Measurements from ENCODE around the gene ZNF526. TPM values are rescaled to one million over a fixed set of nuclear protein-coding genes. Genes with fewer than 3 reads are reported as not detected.

The ZNF526 gene
- total RNA-seq, 1 experiment from 2014 or later, result 5.1 TPM

- no peaks in the 10 kb centered on the region for H4K20me1 ChIP-seq (ENCODE audit: low read length)
Observed at GRCh38 chr19:42274065-42274682, 54.1 kb downstream of the ZNF526 start.

GRCh38 chr19:42275103-42275502 is 55.0 kb downstream of the ZNF526 start:
- BruUV-seq (replicated peaks), result no TSS peak
- no peak overlapping the region for H3K4me2 ChIP-seq (ENCODE audit: low read length)
- no peak overlapping the region for H3K4me3 ChIP-seq (ENCODE audit: low read length)
- peaks cover 19% of the 10 kb centered on the region for H3K79me2 ChIP-seq (ENCODE audit: low read length)
- no peaks in the 10 kb centered on the region for H4K20me1 ChIP-seq (ENCODE audit: low read length)
- intact Hi-C loops (cut with micrococcal nuclease), result no loop called here
- H3K4me1 ChIP-seq (ENCODE audit: insufficient read depth, low read length), result peaks cover 12% of the 10 kb centered on the region
- H3F3A ChIP-seq (ENCODE audit: low read length, unreplicated experiment), result no peaks in the 10 kb centered on the region
- no peaks in the 10 kb centered on the region for H3K9me3 ChIP-seq (ENCODE audit: low read length)
- TF ChIP-seq CTCF (conservative IDR thresholded peaks at IDR 0.05; ENCODE audit: low read depth, low read length) (no peak), EZH2phosphoT487 (IDR thresholded peaks at IDR 0.05; ENCODE audit: borderline replicate concordance, low read length) (no peak), EZH2 (IDR thresholded peaks at IDR 0.05; ENCODE audit: low read length, unreplicated experiment) (no peak)
- H2AFZ ChIP-seq (ENCODE audit: low read length), result no peak overlapping the region
- DNase-seq (no peak), ATAC-seq (no peak)
- ChIA-PET CTCF (no interaction called here), POLR2A (ENCODE audit: unreplicated experiment) (no interaction called here)
- H3K9ac ChIP-seq (ENCODE audit: low read length), result no peak overlapping the region
- H3K9me2 ChIP-seq (replicated peaks; ENCODE audit: low read length), result no peaks in the 10 kb centered on the region
- H3K36me3 ChIP-seq (ENCODE audit: low read depth, low read length), result no peaks in the 10 kb centered on the region
- H3K27me3 ChIP-seq (ENCODE audit: low read length), result no peaks in the 10 kb centered on the region
- no peak overlapping the region for H3K27ac ChIP-seq (ENCODE audit: low read length)

More at GRCh38 chr19:42274065-42274682, 54.1 kb downstream of the ZNF526 start:
- Histone ChIP-seq H2AFZ (ENCODE audit: low read length) (no peak overlapping the region), H3K27ac (ENCODE audit: low read length) (no peak overlapping the region), H3K4me2 (ENCODE audit: low read length) (no peak overlapping the region), H3K27me3 (ENCODE audit: low read length) (no peaks in the 10 kb centered on the region), H3F3A (ENCODE audit: low read length, unreplicated experiment) (no peaks in the 10 kb centered on the region), H3K9me3 (ENCODE audit: low read length) (no peaks in the 10 kb centered on the region), H3K9ac (ENCODE audit: low read length) (no peak overlapping the region), H3K4me1 (ENCODE audit: insufficient read depth, low read length) (peaks cover 17% of the 10 kb centered on the region), H3K36me3 (ENCODE audit: low read depth, low read length) (no peaks in the 10 kb centered on the region), H3K79me2 (ENCODE audit: low read length) (peaks cover 26% of the 10 kb centered on the region), H3K4me3 (ENCODE audit: low read length) (no peak overlapping the region), H3K9me2 (replicated peaks; ENCODE audit: low read length) (no peaks in the 10 kb centered on the region)
- CTCF ChIA-PET, result no interaction called here
- POLR2A ChIA-PET (ENCODE audit: unreplicated experiment), result no interaction called here
- no peak for ATAC-seq
- no TSS peak for BruUV-seq (replicated peaks)
- intact Hi-C loops (cut with micrococcal nuclease), result no loop called here
- TF ChIP-seq CTCF (conservative IDR thresholded peaks at IDR 0.05; ENCODE audit: low read depth, low read length) (no peak), EZH2 (IDR thresholded peaks at IDR 0.05; ENCODE audit: low read length, unreplicated experiment) (no peak), EZH2phosphoT487 (IDR thresholded peaks at IDR 0.05; ENCODE audit: borderline replicate concordance, low read length) (no peak)
- no peak for DNase-seq

GRCh38 chr19:42275517-42275916 is 55.4 kb downstream of the ZNF526 start:
- H3K79me2 ChIP-seq (ENCODE audit: low read length), result peaks cover 15% of the 10 kb centered on the region
- no peaks in the 10 kb centered on the region for H3K27me3 ChIP-seq (ENCODE audit: low read length)
- TF ChIP-seq EZH2 (IDR thresholded peaks at IDR 0.05; ENCODE audit: low read length, unreplicated experiment), result no peak
- no peak for TF ChIP-seq CTCF (conservative IDR thresholded peaks at IDR 0.05; ENCODE audit: low read depth, low read length)
- TF ChIP-seq EZH2phosphoT487 (IDR thresholded peaks at IDR 0.05; ENCODE audit: borderline replicate concordance, low read length), result no peak
- no peaks in the 10 kb centered on the region for H3F3A ChIP-seq (ENCODE audit: low read length, unreplicated experiment)
- H3K9me2 ChIP-seq (replicated peaks; ENCODE audit: low read length), result no peaks in the 10 kb centered on the region
- H2AFZ ChIP-seq (ENCODE audit: low read length), result no peak overlapping the region
- no peak overlapping the region for H3K4me2 ChIP-seq (ENCODE audit: low read length)
- no peaks in the 10 kb centered on the region for H4K20me1 ChIP-seq (ENCODE audit: low read length)
- no peak for DNase-seq
- no peak overlapping the region for H3K4me3 ChIP-seq (ENCODE audit: low read length)
- no peak for ATAC-seq
- no peak overlapping the region for H3K27ac ChIP-seq (ENCODE audit: low read length)
- no peaks in the 10 kb centered on the region for H3K36me3 ChIP-seq (ENCODE audit: low read depth, low read length)
- CTCF ChIA-PET, result no interaction called here
- no peaks in the 10 kb centered on the region for H3K9me3 ChIP-seq (ENCODE audit: low read length)
- intact Hi-C loops (cut with micrococcal nuclease), result no loop called here
- no TSS peak for BruUV-seq (replicated peaks)
- H3K4me1 ChIP-seq (ENCODE audit: insufficient read depth, low read length), result peaks cover 8% of the 10 kb centered on the region
- POLR2A ChIA-PET (ENCODE audit: unreplicated experiment), result no interaction called here
- H3K9ac ChIP-seq (ENCODE audit: low read length), result no peak overlapping the region
